HCT116 (cell line): ENCODE data around the gene ZNF532. TPM values are rescaled to one million over a fixed set of nuclear protein-coding genes. Genes with fewer than 3 reads are reported as not detected.

Source experiments
- ATAC-seq: fragments of 200-7000 bp; cut with Tn5 transposase; 2 replicates; pipeline ENCODE4 v1.9.1; 2020; ENCODE audit warnings: mild to moderate bottlenecking, moderate library complexity
- BruUV-seq: library from RNA; stranded (reverse); fragments of 400-500 nt; replicated peaks from 2 replicates; lab custom pipeline; 2021; lab: Mats Ljungman, UMichigan
- CTCF ChIA-PET: fragments of 300-600 bp; sonication (Branson Sonifier 250); formaldehyde crosslinking; loops from one replicate; lab custom pipeline; 2021; ENCODE audit warnings: antibody characterized with exemption; lab: Charles Lee
- POLR2A ChIA-PET: fragments of 300-600, 350-600 bp; sonication (Branson Sonifier 250); formaldehyde crosslinking; loops from one replicate; lab custom pipeline; 2021; ENCODE audit warnings: antibody characterized with exemption; lab: Charles Lee
- RAD21 ChIA-PET, 2 experiments: fragments of 300-600 bp; sonication (Branson Sonifier 250); formaldehyde crosslinking; loops; one replicate each; lab custom pipeline; 2023; ENCODE audit warnings: low total read pairs in 2 of 2; ENCODE audit not compliant: uncharacterized antibody in 2 of 2, unreplicated experiment in 2 of 2, low non-redundant PET in 1 of 2; lab: Charles Lee
- DNase-seq: peaks from one replicate; pipeline ENCODE4 v3.0.0-alpha.2; 2010; ENCODE audit warnings: low read depth, low spot score
- H2AFZ ChIP-seq: fragments of 200-600 bp; shearing (Covaris generic), sonication (generic); 2 replicates; pipeline ENCODE4 v1.6.1; 2017; ENCODE audit warnings: low read depth, mixed run types, mixed read lengths, antibody characterized with exemption, low read length; ENCODE audit not compliant: poor library complexity, severe bottlenecking
- H3K27ac ChIP-seq: 2 replicates; pipeline ENCODE4 v1.5.1; 2012; ENCODE audit warnings: low read depth, low read length
- H3K27me3 ChIP-seq: fragments of 200-600 bp; sonication (generic); 2 replicates; pipeline ENCODE4 v1.6.1; 2016; ENCODE audit warnings: mixed run types, low read length, mixed read lengths; ENCODE audit not compliant: insufficient read depth
- H3K36me3 ChIP-seq, 2 experiments: fragments of 200-500 bp in 1 of 2; fragments of 200-600 bp in 1 of 2; sonication (Bioruptor generic) in 1 of 2; sonication (generic) in 1 of 2; 2 replicates each; pipeline versions ENCODE4 v1.5.1 to v1.6.1; 2014 to 2016; ENCODE audit warnings: low read length in 2 of 2, inconsistent platforms in 1 of 2, mixed read lengths in 1 of 2, mixed run types in 1 of 2; ENCODE audit not compliant: insufficient read depth in 2 of 2, control insufficient read depth in 1 of 2
- H3K4me1 ChIP-seq, 2 experiments: fragments of 200-600 bp in 1 of 2; sonication (generic) in 1 of 2; 2 replicates each; pipeline versions ENCODE4 v1.5.1 to v1.6.1; 2012 to 2017; ENCODE audit warnings: low read length in 2 of 2, inconsistent platforms in 1 of 2, mild to moderate bottlenecking in 1 of 2, mixed read lengths in 1 of 2, mixed run types in 1 of 2, moderate library complexity in 1 of 2; ENCODE audit not compliant: insufficient read depth in 2 of 2, control insufficient read depth in 1 of 2
- H3K4me2 ChIP-seq: fragments of 200-600 bp; sonication (generic); 2 replicates; pipeline ENCODE4 v1.6.1; 2017; ENCODE audit warnings: mixed run types, low read length, mixed read lengths
- H3K4me3 ChIP-seq, 2 experiments: fragments of 200-600 bp in 1 of 2; sonication (generic) in 1 of 2; replicated peaks in 1 of 2; 2 replicates each; pipeline ENCODE4 v1.5.1; 2011 to 2016; ENCODE audit warnings: low read length in 2 of 2, control low read depth in 1 of 2, low read depth in 1 of 2, mild to moderate bottlenecking in 1 of 2, mixed read lengths in 1 of 2, mixed run types in 1 of 2
- H3K79me2 ChIP-seq: fragments of 200-600 bp; sonication (generic); 2 replicates; pipeline ENCODE4 v1.6.1; 2017; ENCODE audit warnings: mild to moderate bottlenecking, mixed run types, low read length, moderate library complexity, mixed read lengths; ENCODE audit not compliant: insufficient read depth
- H3K9ac ChIP-seq: fragments of 200-600 bp; sonication (generic); 2 replicates; pipeline ENCODE4 v1.6.1; 2016; ENCODE audit warnings: low read length, mixed read lengths
- H3K9me2 ChIP-seq: fragments of 200-600 bp; sonication (generic), shearing (Covaris generic); 2 replicates; pipeline ENCODE4 v1.6.1; 2017; ENCODE audit warnings: mixed run types, mild to moderate bottlenecking, moderate library complexity; ENCODE audit not compliant: insufficient read depth
- H3K9me3 ChIP-seq, 2 experiments: fragments of 200-500 bp in 1 of 2; fragments of 200-600 bp in 1 of 2; sonication (Bioruptor generic) in 1 of 2; sonication (generic) in 1 of 2; 2 replicates each; pipeline ENCODE4 v1.6.1; 2014 to 2017; ENCODE audit warnings: low read length in 2 of 2, mixed read lengths in 2 of 2, inconsistent platforms in 1 of 2, low read depth in 1 of 2, mild to moderate bottlenecking in 1 of 2, mixed run types in 1 of 2, moderate library complexity in 1 of 2; ENCODE audit not compliant: control insufficient read depth in 1 of 2, insufficient read depth in 1 of 2
- H4K20me1 ChIP-seq: fragments of 200-600 bp; sonication (generic), shearing (Covaris generic); 2 replicates; pipeline ENCODE4 v1.6.1; 2017; ENCODE audit warnings: mixed run types, mild to moderate bottlenecking, moderate library complexity; ENCODE audit not compliant: insufficient read depth
- CEBPB ChIP-seq: IDR thresholded peaks from 2 replicates; pipeline ENCODE4 v1.6.1; 2012; ENCODE audit warnings: low read depth
- EZH2phosphoT487 ChIP-seq: fragments of 200-600 bp; IDR thresholded peaks from 2 replicates; pipeline ENCODE4 v1.6.1; 2018; ENCODE audit warnings: antibody characterized with exemption, borderline replicate concordance
- POLR2A ChIP-seq: IDR thresholded peaks from 2 replicates; pipeline ENCODE4 v1.7.0; 2011; ENCODE audit warnings: borderline replicate concordance; ENCODE audit not compliant: insufficient read depth, insufficient read length; ENCODE audit errors: extremely low read depth
- RAD21 ChIP-seq: IDR thresholded peaks from 2 replicates; pipeline ENCODE4 v1.6.1; 2012; ENCODE audit warnings: low read depth, mild to moderate bottlenecking
- REST ChIP-seq: IDR thresholded peaks from 2 replicates; pipeline ENCODE4 v1.6.1; 2012; ENCODE audit warnings: low read depth
- SP1 ChIP-seq: IDR thresholded peaks from 2 replicates; pipeline ENCODE4 v1.6.1; 2012; ENCODE audit warnings: low read depth
- TCF7L2 ChIP-seq: IDR thresholded peaks from 2 replicates; pipeline ENCODE4 v1.7.0; 2011; ENCODE audit warnings: borderline replicate concordance, inconsistent platforms; ENCODE audit not compliant: insufficient read depth, insufficient read length; ENCODE audit errors: extremely low read depth
- YY1 ChIP-seq: IDR thresholded peaks from 2 replicates; pipeline ENCODE4 v1.6.1; 2011; ENCODE audit warnings: low read length, low read depth, moderate library complexity, mild to moderate bottlenecking; ENCODE audit not compliant: insufficient replicate concordance; ENCODE audit errors: extremely low read depth
- ZFX ChIP-seq: fragments of 450-650 bp; IDR thresholded peaks from 2 replicates; pipeline ENCODE4 v1.6.1; 2017
- ZNF274 ChIP-seq: fragments of 200-500 bp; sonication (Bioruptor generic); IDR thresholded peaks from 2 replicates; pipeline ENCODE4 v1.6.1; 2014; ENCODE audit warnings: mild to moderate bottlenecking, low read depth, low read length, inconsistent platforms
- intact Hi-C: fragments of 100-400 bp; cut with micrococcal nuclease; formaldehyde crosslinking; loops from 2 replicates; pipeline ENCODE4 v1.10.0; 2022
- total RNA-seq: library from RNA; stranded (reverse); gene quantifications from one replicate; pipeline ENCODE4 v1.2.1, GENCODE V29; 2021; ENCODE audit not compliant: unreplicated experiment
- TF ChIP-seq, protein P1 (sequence below): IDR thresholded peaks from 2 replicates; pipeline ENCODE4 v1.6.1; 2012
- TF ChIP-seq, protein P2 (sequence below), 3 experiments: fragments of 200-600 bp in 1 of 3; sonication (generic) in 1 of 3; IDR thresholded peaks in 2 of 3; conservative IDR thresholded peaks in 1 of 3; 2 replicates each; pipeline ENCODE4 v1.5.1; 2012 to 2017; ENCODE audit warnings: low read depth in 2 of 3, low read length in 2 of 3, antibody characterized with exemption in 1 of 3, borderline replicate concordance in 1 of 3, control low read depth in 1 of 3, mild to moderate bottlenecking in 1 of 3, mixed read lengths in 1 of 3, mixed run types in 1 of 3, moderate library complexity in 1 of 3; ENCODE audit not compliant: insufficient read depth in 1 of 3

The ZNF532 gene
- total RNA-seq, 1 experiment from 2014 or later = 11.6 TPM

- Histone ChIP-seq H3K4me3 (no peak overlapping the region), H3K79me2 (no peaks in the 10 kb centered on the region), H3K4me2 (no peak overlapping the region), H3K27ac (no peak overlapping the region), H3K36me3 (no peaks in the 10 kb centered on the region), H2AFZ (no peak overlapping the region), H3K9me2 (no peaks in the 10 kb centered on the region), H3K9me3 (no peaks in the 10 kb centered on the region), H3K9ac (no peak overlapping the region), H3K27me3 (no peaks in the 10 kb centered on the region), H3K4me1 (peaks cover 0 to 3% of the 10 kb centered on the region in 2 experiments; a peak in 2 of 4 replicates), H4K20me1 (no peaks in the 10 kb centered on the region)
- TF ChIP-seq POLR2A (no peak), YY1 (no peak), ZFX (no peak), TCF7L2 (no peak), SP1 (no peak), RAD21 (no peak), CEBPB (no peak), ZNF274 (no peak), EZH2phosphoT487 (no peak), REST (no peak)
- TF ChIP-seq, protein P1, sequence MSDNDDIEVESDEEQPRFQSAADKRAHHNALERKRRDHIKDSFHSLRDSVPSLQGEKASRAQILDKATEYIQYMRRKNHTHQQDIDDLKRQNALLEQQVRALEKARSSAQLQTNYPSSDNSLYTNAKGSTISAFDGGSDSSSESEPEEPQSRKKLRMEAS = no peak
- TF ChIP-seq, protein P2, sequence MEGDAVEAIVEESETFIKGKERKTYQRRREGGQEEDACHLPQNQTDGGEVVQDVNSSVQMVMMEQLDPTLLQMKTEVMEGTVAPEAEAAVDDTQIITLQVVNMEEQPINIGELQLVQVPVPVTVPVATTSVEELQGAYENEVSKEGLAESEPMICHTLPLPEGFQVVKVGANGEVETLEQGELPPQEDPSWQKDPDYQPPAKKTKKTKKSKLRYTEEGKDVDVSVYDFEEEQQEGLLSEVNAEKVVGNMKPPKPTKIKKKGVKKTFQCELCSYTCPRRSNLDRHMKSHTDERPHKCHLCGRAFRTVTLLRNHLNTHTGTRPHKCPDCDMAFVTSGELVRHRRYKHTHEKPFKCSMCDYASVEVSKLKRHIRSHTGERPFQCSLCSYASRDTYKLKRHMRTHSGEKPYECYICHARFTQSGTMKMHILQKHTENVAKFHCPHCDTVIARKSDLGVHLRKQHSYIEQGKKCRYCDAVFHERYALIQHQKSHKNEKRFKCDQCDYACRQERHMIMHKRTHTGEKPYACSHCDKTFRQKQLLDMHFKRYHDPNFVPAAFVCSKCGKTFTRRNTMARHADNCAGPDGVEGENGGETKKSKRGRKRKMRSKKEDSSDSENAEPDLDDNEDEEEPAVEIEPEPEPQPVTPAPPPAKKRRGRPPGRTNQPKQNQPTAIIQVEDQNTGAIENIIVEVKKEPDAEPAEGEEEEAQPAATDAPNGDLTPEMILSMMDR (IDR thresholded peaks at IDR 0.05 in 2 of 3, conservative IDR thresholded peaks at IDR 0.05 in 1 of 3; ENCODE audit: borderline replicate concordance in 1 of 3, insufficient read depth in 1 of 3, low read depth in 2 of 3, low read length in 2 of 3) = no peak
- DNase-seq = no peak
- no TSS peak for BruUV-seq
- no peak for ATAC-seq
- intact Hi-C loops = no loop called here
- ChIA-PET CTCF (no interaction called here), RAD21 (no interaction called here), POLR2A (no interaction called here)
Observed at GRCh38 chr18:58953627-58954026, 89.0 kb downstream of the ZNF532 start.
